ENCODE results near the gene ZFAND2A.
"Not testable (repeated sequence)": the region's sequence is repeated elsewhere in the genome, so short reads cannot be mapped to it uniquely, and the experiment has no call there.

ZFAND2A gene

GRCh38 chr7:1188720-1189294, 28.8 kb upstream of the ZFAND2A start:
- peaks cover 5% of the 10 kb centered on the region for H3K27me3 Mint-ChIP-seq
- no peak overlapping the region for H3K27ac Mint-ChIP-seq
- H3K4me1 Mint-ChIP-seq (ENCODE audit: low read depth) = peaks cover 18% of the 10 kb centered on the region
- no peaks in the 10 kb centered on the region for H3K9me3 Mint-ChIP-seq (ENCODE audit: low read depth)
- no peaks in the 10 kb centered on the region for H3K36me3 Mint-ChIP-seq
- H3K4me3 Mint-ChIP-seq = no peak overlapping the region

DNA sequence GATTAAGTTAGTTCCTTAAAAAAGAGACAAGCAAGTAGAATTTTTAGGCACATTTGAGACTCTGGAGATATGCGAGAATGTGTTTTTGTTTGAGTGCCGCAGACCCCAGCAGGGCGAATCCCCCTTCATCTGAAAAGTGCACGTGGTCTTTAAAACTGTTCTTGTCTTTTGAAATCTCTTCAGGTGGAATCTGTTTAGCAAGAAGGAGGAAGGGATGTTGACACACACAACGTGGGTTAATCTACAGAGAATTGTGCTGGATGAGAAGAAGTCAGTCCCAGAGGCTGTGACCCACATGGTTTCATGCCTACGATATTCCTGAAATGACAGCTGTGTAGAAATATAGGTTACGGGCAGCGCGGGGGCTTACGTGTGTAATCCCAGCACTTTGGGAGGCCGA, 27.1 kb upstream of the ZFAND2A start:
- Mint-ChIP-seq H3K27me3 (peaks cover 4% of the 10 kb centered on the region), H3K27ac (no peak overlapping the region), H3K36me3 (no peaks in the 10 kb centered on the region), H3K4me1 (ENCODE audit: low read depth) (peaks cover 16% of the 10 kb centered on the region), H3K9me3 (ENCODE audit: low read depth) (no peaks in the 10 kb centered on the region), H3K4me3 (no peak overlapping the region)

GRCh38 chr7:1181640-1182039, 21.6 kb upstream of the ZFAND2A start:
- H3K27me3 Mint-ChIP-seq = peaks cover 9% of the 10 kb centered on the region
- no peaks in the 10 kb centered on the region for H3K9me3 Mint-ChIP-seq (ENCODE audit: low read depth)
- no peak overlapping the region for H3K4me3 Mint-ChIP-seq
- peaks cover 6% of the 10 kb centered on the region for H3K4me1 Mint-ChIP-seq (ENCODE audit: low read depth)
- H3K27ac Mint-ChIP-seq = no peak overlapping the region
- H3K36me3 Mint-ChIP-seq = no peaks in the 10 kb centered on the region

DNA sequence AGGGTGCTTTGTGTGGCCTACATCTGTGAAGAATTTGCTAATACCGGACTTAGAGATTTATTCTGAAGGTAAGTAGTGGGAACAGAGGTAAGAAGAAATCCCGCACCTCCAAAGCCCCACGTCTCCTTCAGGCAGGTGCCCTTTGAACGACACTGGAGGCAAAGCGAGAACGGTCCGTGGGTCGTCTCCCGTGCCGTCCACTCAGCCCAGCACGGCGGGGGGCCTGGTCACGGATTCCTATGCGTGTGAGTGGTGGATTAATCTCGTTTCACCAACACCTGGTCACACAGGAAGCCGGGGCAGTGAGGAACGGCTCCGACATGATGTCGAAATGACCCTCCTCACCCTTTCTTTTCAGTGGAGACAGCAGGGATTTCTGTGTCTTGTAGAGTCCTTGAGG, 21.0 kb upstream of the ZFAND2A start:
- no peak overlapping the region for H3K4me3 Mint-ChIP-seq
- H3K4me1 Mint-ChIP-seq (ENCODE audit: low read depth) = peaks cover 9% of the 10 kb centered on the region
- no peak overlapping the region for H3K27ac Mint-ChIP-seq
- no peaks in the 10 kb centered on the region for H3K36me3 Mint-ChIP-seq
- no peaks in the 10 kb centered on the region for H3K9me3 Mint-ChIP-seq (ENCODE audit: low read depth)
- peaks cover 9% of the 10 kb centered on the region for H3K27me3 Mint-ChIP-seq

DNA sequence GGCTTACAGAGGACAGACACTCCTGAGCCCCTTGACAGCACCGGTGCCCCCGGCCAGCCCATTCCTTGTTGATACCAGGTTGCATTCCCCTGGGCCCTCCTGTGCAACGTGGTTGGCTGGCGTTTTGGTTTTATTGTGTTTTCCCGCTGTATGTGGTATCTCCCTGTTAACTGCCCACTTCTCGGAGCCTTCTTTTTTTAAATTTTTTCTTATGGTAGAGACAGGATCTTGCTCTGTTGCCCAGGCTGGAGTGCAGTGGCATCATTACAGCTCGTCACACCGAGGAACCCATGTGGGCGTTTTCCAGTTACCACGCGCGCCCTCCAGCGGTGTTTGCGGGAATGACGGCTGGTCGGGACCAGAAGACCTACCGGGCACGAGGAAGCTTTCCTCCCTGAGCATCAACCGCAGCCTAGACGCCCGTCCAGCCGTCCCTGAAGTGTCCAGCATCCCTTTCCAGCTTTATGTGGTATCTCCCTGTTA, 16.9 kb upstream of the ZFAND2A start:
- no peak overlapping the region for H3K27ac Mint-ChIP-seq
- H3K4me1 Mint-ChIP-seq (ENCODE audit: low read depth) = peaks cover 7% of the 10 kb centered on the region
- no peaks in the 10 kb centered on the region for H3K9me3 Mint-ChIP-seq (ENCODE audit: low read depth)
- H3K4me3 Mint-ChIP-seq = peak overlapping the region; percentile 22
- H3K36me3 Mint-ChIP-seq = no peaks in the 10 kb centered on the region
- H3K27me3 Mint-ChIP-seq = peaks cover 5% of the 10 kb centered on the region

DNA sequence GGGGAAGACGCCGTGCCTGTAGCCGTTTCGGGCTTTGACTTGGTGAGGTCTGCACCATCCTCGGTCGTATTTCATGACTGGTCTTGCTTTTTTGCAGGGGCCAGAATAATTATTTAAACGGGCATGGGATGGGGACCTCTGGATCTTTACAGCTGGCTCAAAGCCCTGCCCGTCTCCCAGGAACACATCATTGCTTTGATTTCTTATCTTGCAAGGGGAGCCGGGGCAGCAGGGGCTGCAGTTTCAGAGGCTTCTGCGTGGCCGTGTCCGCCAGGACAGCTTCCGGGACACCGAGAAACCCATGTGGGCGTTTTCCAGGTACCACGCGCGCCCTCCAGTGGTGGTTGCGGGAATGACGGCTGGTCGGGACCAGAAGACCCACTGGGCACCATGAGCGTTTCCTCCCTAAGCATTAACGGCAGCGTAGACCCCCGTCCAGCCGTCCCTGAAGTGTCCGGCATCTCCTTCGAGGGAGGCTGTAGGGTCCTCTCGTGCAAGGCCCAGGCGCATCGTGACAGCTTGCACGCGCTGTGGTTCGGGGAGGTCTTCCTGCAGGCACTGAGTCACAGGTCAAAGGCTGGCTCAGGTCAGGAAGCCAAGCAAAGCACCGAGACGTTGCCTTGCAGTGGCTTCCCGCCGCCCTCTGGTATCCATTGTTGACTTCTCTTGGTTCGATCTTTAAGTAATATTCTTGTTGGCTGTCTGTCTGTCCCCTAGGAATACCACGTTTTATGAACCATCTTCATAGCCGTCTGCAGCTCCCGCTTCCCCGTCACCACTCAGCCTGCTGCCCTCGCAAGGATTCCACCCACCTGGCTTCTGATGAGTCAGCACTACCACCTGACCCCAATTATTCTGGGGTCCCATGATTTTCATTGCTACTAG, 16.2 kb upstream of the ZFAND2A start:
- peak overlapping the region; percentile 17 for H3K4me3 Mint-ChIP-seq
- no peaks in the 10 kb centered on the region for H3K36me3 Mint-ChIP-seq
- H3K27me3 Mint-ChIP-seq = peaks cover 5% of the 10 kb centered on the region
- H3K9me3 Mint-ChIP-seq (ENCODE audit: low read depth) = no peaks in the 10 kb centered on the region
- H3K27ac Mint-ChIP-seq = no peak overlapping the region
- peaks cover 7% of the 10 kb centered on the region for H3K4me1 Mint-ChIP-seq (ENCODE audit: low read depth)

- no peak overlapping the region for H3K4me3 Mint-ChIP-seq
These were observed 15.6 kb upstream of the ZFAND2A start for GRCh38 chr7:1175597-1175966.

GRCh38 chr7:1174881-1175596, 15.0 kb upstream of the ZFAND2A start:
- H3K36me3 Mint-ChIP-seq = no peaks in the 10 kb centered on the region
- no peaks in the 10 kb centered on the region for H3K9me3 Mint-ChIP-seq (ENCODE audit: low read depth)
- peaks cover 4% of the 10 kb centered on the region for H3K27me3 Mint-ChIP-seq
- H3K4me3 Mint-ChIP-seq = no peak overlapping the region
- peaks cover 8% of the 10 kb centered on the region for H3K4me1 Mint-ChIP-seq (ENCODE audit: low read depth)
- no peak overlapping the region for H3K27ac Mint-ChIP-seq

More at GRCh38 chr7:1175597-1175966, 15.6 kb upstream of the ZFAND2A start:
- Mint-ChIP-seq H3K9me3 (ENCODE audit: low read depth) (no peaks in the 10 kb centered on the region), H3K27ac (no peak overlapping the region), H3K27me3 (peaks cover 5% of the 10 kb centered on the region), H3K36me3 (no peaks in the 10 kb centered on the region), H3K4me1 (ENCODE audit: low read depth) (peaks cover 7% of the 10 kb centered on the region)

- peaks cover 19% of the 10 kb centered on the region for H3K4me1 Mint-ChIP-seq (ENCODE audit: low read depth)
- no peak overlapping the region for H3K27ac Mint-ChIP-seq
- H3K27me3 Mint-ChIP-seq = no peaks in the 10 kb centered on the region
- H3K36me3 Mint-ChIP-seq = no peaks in the 10 kb centered on the region
- no peaks in the 10 kb centered on the region for H3K9me3 Mint-ChIP-seq (ENCODE audit: low read depth)
- H3K4me3 Mint-ChIP-seq = no peak overlapping the region
These were observed 14.0 kb upstream of the ZFAND2A start for GRCh38 chr7:1174002-1174401.

- no peaks in the 10 kb centered on the region for H3K9me3 Mint-ChIP-seq (ENCODE audit: low read depth)
- no peak overlapping the region for H3K4me3 Mint-ChIP-seq
- no peak overlapping the region for H3K27ac Mint-ChIP-seq
- H3K36me3 Mint-ChIP-seq = no peaks in the 10 kb centered on the region
- no peaks in the 10 kb centered on the region for H3K27me3 Mint-ChIP-seq
- H3K4me1 Mint-ChIP-seq (ENCODE audit: low read depth) = peaks cover 19% of the 10 kb centered on the region
These were observed 12.9 kb upstream of the ZFAND2A start for GRCh38 chr7:1172666-1173523.

GRCh38 chr7:1171516-1171915, 11.5 kb upstream of the ZFAND2A start:
- not testable (repeated sequence) for H3K27me3 Mint-ChIP-seq; H3K27ac Mint-ChIP-seq; H3K36me3 Mint-ChIP-seq; H3K4me3 Mint-ChIP-seq; H3K9me3 Mint-ChIP-seq (ENCODE audit: low read depth)
- peaks cover 15% of the 10 kb centered on the region for H3K4me1 Mint-ChIP-seq (ENCODE audit: low read depth)

- Mint-ChIP-seq H3K27ac (no peak overlapping the region), H3K27me3 (no peaks in the 10 kb centered on the region), H3K36me3 (no peaks in the 10 kb centered on the region), H3K4me1 (ENCODE audit: low read depth) (peaks cover 14% of the 10 kb centered on the region), H3K9me3 (ENCODE audit: low read depth) (no peaks in the 10 kb centered on the region), H3K4me3 (no peak overlapping the region)
These were observed 10.9 kb upstream of the ZFAND2A start for GRCh38 chr7:1170741-1171501.

GRCh38 chr7:1169409-1170368, 9.7 kb upstream of the ZFAND2A start:
- H3K27me3 Mint-ChIP-seq = no peaks in the 10 kb centered on the region
- H3K4me1 Mint-ChIP-seq (ENCODE audit: low read depth) = peaks cover 14% of the 10 kb centered on the region
- no peaks in the 10 kb centered on the region for H3K9me3 Mint-ChIP-seq (ENCODE audit: low read depth)
- H3K36me3 Mint-ChIP-seq = no peaks in the 10 kb centered on the region
- peak overlapping the region; percentile 92 for H3K27ac Mint-ChIP-seq
- peak overlapping the region; percentile 86 for H3K4me3 Mint-ChIP-seq
